COR-L47 (cell line): ENCODE measurements around the gene SETBP1.
"Not testable (repeated sequence)": the region's sequence is repeated elsewhere in the genome, so short reads cannot be mapped to it uniquely, and the experiment has no call there.

Experiments used
- DNase-seq: peaks from one replicate; lab custom pipeline; 2025; lab: John Stamatoyannopoulos, UW

SETBP1 gene

DNA sequence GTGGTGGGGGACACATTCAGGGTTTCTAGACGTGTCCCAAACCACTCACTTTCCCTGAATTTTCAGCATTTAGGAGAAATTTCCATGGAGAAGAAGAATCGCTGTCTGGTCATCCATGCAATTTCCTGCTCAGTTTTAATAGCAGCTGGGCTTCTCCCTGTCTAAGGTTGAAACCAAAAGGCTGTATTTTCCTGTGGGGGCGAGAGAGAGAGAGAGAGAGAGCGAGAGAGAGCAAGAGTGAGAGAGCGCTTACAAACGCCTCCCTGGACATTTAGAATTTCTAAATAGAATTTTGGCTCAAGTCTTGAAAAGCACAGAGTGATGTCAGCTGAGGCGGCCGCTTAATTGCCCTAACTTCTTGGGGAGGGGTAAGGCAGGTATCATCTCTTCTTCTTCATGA is 110.8 kb downstream of the SETBP1 start:
- no peak for DNase-seq

DNA sequence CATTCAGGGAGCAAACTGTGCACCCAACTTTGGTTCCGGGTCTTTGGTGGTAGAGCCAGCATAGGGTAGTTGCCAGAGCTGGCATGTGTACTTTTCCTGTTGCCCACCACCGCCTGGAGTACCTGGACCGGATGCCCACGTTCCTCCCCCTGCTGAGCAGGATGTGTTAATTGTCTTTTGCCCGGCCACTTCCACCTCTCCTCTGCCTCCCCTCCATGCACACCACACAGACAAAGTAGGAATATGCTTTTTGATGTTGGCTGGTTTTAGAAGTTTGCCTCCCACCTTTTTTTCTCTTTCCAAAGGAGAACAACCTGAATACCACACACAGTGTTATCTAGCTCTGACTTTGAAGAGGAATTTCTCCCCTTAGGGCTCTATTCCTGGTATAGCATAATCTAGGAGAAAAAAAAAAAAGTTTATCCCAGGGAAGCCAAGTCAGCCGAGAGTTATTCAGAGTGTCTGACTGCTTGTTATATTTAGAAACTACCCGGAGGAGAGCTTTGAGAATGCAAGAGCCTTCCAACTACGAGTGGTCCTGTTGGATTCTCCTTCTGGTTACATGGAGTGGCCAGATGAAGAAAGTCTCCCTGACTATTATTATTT is 111.9 kb downstream of the SETBP1 start:
- DNase-seq: no peak

DNA sequence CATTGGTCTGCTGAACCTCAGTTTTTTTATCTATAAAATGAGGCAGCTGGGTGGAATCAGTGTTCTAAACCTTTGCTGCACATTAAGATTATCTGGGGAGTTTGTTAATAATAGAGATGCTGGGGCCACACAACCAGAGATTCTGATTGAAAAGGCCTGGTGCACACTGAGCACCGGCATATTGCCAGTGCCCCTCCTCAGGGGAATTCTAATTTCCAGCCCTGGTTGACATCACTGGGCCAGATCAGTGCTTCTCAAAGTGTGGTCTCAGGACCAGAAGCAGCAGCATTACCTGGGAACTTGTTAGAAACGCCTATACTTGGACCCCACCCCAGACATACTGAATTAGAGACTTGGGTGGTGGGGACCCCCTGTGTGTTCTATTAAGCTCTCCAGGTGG is 112.5 kb downstream of the SETBP1 start:
- no peak for DNase-seq

DNA sequence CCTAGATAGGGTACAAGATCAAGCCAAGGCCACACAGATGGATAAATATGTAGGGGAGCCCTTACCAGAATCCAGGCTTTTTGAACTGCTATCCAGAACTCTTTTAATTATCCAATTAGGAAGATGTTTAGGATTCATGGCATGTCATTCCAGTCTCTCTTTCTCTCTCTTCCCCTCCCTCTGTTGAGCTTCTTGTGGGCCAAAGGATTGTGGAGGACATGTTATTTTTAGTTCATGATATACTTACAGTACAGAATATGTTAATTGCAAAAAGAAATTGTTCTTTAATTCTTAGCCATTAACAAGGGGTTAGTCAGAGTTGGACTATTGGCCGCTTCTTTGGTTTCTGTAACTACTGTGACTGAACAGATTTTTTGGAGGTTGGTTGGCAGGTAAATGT is 113.0 kb downstream of the SETBP1 start:
- DNase-seq: no peak

DNA sequence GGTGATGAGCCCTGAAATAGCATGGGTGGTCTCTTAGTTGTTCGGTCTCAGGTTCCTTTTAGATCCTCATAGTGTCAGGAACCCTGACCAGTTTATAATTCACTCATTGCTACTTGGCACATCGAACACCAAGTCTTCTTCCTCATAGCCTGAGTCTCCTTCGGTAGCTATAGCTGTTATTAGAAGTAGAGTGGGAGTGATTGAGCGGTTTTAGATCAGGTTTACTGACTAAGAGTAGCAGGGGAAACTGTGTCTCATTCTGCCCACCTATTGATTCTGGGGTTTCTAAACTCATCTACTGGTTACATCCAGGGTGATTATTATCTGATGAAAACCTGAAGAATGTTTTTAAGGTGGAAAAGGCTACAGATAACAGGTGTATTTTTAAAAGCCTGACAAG is 114.6 kb downstream of the SETBP1 start:
- no peak for DNase-seq

DNA sequence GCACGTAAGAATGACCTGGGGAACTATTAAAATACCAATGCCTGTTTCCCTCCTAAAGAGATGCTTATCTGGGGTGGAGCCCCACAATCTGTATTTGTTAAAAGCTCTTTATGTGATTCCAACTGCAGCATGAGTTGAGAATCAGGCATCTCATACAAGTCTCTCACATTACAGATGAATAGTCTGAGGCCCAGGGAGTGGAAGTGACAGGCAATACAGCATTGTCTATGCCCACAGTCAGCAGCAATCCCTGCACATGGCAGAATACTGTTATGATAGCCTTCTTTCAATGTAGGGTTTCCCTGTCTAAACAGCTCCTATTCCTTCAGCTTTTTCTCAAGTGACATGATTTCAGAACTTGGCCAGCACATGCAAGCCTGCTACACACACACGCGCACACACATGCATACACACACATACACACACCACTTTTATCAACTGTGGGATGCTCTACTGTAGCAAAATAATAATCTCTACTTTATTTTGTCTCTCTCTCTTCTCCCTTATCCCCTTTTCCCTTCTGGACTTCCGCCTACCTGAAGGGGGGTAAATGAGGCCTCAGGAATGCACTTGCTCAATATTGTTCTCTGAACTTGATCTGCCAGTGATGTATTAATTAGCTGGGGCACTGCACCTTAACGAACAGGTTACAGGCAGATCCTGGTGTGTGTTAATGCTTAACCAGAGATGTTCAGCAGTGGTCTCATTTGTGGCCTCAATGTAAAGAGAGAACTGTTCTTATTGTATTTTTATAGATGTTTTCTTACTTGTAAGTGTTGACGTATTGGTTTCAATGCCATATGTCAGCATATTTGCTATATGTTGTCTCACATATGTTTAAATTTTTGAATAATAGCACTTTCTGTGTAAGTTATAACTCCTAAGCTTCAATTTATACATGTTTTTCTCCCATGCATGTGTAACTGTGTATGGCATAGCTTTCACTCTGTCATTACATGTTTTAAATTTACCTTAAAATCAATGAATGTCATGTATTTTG is 116.0 kb downstream of the SETBP1 start:
- no peak for DNase-seq

DNA sequence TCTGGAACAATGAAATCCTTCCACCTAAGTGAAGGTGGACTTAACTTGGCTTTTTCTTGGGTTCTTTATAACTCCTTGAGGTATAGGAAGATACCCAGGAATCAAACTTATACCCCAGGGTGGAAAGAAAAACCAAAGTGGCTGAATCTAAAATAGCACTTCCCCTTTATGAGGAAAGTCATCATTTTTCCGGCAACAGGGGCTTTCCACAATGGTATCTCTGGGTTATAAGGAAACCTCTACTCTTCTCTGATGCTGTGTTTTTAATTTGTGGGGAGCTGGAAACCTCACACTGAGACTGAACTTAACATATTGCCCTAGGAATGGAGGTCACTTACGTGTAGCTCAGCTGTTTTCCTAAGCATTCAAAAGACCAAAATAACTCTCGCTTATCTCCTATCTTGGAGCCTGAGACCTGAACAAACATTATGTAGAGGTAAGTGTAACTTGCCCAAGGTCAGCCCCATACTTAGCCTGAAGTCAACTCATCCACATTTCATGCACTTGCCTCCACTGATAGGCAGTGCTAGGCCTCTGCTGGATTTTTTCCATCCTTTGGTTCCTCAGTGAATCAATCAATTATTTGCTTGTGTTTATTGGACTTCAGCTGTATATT is 117.9 kb downstream of the SETBP1 start:
- DNase-seq: no peak

DNA sequence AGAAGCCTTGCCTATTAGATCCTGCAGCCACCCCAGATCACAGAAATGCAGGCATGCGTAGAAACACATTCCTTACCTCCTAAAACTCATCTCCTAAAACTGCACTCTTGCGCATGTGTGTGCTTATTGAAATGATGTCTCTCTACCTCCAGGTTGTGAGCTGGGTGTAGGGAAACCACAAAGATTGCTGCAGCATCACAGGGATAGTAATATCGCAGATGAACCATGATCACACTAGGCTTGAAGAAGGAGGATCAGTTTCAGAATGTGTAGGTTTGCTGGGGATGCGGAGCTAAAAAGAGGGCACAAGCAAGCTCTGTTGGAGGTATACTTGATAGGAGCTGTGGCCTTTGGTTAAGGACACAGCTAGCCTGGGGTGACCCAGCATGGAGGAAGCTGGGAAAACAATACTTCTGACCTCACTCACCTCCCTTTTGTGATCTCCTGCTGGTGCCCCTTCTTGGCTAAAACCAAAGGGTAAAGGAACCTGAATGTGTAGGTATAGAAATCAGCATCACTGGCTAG is 118.8 kb downstream of the SETBP1 start:
- no peak for DNase-seq

DNA sequence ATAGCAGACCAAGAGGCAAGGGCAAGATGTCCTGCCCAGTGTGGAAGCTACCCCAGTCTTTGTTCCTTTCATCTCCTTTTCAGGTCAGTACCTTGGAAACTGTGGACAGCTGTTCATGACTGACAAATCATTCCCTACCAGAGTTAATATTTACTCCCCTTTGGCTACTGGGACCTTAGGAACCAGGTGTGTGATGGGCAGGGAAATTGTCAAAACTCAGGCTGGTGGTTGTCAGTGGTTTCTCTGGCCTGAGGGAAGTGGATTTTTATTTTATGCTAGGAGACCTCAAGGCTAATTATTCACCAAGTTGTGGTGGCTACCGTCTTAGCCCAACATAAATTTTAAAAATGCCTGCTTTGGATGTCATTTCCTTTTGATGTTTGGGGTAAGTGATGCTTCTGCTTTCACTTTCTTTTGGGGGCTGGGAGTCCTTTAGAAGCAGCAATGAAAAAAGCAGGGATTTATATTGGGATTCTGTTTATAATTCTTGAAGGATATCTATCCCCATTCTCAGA is 119.3 kb downstream of the SETBP1 start:
- no peak for DNase-seq

DNA sequence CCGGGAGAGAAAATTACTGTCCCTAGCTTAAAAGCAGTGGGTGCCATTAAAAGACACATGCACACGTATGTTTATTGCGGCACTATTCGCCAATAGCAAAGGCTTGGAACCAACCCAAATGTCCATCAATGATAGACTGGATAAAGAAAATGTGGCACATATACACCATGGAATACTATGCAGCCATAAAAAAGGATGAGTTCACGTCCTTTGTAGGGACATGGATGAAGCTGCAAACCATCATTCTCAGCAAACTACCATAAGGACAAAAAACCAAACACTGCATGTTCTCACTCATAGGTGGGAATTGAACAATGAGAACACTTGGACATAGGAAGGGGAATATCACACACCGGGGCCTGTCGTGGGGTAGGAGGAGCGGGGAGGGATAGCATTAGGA is 120.1 kb downstream of the SETBP1 start:
- DNase-seq: not testable (repeated sequence)

DNA sequence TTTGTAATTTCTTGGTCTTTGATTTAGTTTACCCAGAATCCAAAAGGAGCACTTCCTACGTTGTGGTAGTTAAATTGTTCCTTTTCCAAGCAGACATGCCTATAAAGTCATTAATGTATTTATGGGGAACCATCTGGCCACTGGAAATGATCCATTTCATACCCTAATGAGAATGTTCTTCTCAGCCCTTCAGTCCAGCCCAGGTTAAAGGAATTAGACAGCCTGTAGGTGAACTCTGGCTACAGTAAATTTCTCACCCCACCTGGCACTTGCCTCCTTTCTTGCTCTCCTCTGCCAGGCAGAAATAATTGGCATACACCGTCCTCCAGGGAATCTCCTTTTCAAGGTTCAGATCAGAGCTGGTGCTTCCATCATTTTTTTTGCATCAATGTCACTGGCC is 121.1 kb downstream of the SETBP1 start:
- no peak for DNase-seq

DNA sequence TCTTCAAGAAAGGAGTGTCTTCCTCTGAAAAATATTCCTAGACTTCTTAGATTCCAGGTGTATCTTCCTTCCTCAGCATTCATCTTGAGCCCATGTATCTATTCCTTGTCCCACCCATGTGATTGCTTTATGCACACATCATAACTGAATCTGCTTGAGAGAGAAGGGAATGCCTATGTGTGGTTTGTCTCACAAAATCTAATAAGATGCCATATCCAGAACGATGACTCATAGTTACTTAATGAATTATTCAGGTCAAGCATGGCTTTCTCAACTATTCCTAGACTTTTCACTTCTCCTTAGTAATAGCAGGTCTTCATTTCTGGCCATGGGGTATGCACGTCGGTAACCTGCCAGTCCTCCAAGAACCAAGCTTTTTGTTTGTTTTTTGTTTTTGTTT is 121.8 kb downstream of the SETBP1 start:
- DNase-seq: no peak

DNA sequence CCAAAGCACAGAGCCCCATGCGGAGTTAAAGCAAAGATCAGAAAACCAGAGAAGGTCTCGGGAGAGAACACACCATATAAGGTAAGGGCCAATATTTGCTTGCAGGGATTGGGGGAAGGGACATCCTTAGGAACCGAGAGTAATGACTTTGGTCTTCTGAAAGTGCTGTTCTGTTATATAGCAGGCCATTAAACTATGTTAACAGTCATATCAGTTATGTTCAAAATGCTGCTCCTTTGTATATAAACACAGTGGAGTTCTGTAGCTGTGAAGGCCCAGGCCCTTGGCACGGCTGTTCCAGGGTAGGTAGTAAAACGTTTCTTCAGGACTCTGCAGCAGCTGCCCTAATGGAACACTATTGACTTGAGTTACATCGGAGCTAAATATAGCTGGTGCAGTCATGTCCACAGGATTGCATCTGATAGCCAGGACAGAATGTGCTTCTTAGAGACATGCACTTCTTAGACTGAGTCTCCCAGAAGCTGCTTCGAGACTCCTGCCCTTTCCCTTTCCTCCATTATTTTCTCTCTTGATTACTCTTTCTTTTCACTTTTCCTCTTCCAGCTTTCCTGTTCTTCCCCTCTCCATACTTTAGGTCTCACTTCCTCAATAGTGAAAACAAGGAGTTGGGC is 122.4 kb downstream of the SETBP1 start:
- DNase-seq: no peak

DNA sequence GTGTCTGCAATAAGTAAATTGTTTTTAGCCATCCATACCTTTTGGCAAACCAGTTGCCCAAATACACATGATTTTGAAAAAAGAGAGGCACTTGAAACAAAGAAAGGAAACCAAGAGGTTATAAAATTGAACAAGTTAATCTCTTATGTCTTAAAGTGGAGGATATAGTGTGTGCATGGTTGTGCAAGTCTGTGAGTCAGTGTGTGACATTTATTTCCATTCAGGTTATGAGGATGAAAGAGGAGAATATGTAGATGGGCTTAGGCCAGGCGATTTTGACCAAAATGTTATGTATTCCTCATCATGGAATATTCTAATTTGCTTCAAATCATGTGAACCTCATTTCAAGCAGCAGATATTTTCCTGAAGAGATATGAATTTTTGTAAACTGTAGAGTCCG is 123.3 kb downstream of the SETBP1 start:
- DNase-seq: no peak

DNA sequence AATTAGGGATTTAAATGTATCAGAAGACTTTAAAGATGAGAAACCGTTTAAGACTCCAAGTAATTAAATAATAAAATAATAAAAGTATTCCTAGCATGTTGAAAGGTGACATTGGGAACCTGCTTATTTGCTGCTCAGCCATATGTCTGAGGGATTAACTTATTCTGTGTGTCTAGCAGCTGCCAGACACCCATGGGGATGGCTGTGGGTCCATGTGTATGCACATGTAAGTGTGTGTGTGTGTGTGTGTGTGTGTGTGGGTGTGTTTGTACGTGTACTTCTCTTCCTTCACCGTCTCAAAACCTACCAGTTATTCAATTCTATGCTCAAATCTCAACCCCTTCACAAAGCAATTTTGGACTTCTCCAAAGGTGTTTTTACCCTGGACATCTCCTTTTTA is 124.5 kb downstream of the SETBP1 start:
- no peak for DNase-seq

DNA sequence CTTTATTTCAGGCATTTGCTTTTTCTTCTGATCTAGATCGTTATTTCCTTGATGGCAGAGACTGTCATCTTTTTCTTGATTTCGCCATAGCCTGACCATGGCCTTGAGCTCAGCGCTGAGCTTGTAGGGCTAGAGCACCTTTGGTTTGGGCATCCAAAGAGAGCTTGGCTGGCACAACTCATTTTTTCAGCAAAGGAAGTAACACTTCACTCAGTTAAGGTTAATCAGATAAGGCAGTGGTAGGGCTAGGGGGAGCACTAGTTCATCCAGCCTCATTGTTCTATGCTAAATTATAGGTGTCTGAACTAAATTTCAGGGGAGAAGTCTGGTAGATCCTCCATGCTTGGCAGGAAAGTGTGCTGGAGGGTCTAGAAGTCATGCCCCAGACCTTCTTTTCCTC is 125.0 kb downstream of the SETBP1 start:
- DNase-seq: no peak

DNA sequence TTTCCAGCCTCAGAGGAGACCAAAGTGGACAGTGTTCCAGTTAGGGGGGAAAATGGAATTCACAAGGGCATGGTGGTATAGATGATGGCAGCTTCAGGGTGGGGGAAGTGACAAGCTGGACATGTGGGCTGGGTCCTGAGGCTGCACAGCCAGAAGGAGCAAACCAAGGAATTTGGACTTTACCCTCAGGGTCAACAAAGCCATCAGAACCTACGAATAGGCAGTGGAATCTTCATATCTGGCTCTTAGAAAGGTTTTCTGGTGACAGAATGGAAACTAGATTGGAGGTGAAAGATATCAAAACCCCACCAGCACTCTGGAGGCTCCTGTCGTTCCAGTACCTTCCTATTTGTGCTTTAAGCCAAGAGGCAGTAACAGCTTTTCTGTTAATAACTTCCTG is 127.1 kb downstream of the SETBP1 start:
- DNase-seq: no peak

DNA sequence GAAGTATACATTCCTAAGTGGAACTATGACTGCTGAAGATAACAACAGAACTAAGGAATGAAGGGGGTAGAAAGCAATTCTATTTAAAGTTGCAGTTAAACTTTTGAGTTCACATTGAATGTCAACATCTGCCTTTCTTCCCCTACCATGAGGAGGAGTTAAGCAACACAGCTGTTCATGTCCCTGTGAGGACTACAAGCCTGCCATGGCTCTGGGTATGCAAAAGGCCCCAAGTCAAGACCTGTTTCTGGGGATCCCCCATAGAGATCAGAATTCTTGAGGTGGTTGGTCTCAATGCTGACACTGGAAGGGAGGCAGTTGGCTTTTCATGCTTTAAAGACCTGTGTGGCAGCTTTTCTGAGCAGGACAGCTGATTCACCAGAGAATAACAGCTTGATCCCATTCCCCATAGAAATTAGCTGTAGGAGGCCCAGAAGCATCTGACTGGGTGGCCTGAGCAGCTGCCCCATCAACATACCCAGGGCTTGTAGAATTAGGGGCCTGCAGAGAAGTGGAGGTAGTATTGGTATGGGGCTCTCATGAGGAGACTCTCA is 131.0 kb downstream of the SETBP1 start:
- no peak for DNase-seq

DNA sequence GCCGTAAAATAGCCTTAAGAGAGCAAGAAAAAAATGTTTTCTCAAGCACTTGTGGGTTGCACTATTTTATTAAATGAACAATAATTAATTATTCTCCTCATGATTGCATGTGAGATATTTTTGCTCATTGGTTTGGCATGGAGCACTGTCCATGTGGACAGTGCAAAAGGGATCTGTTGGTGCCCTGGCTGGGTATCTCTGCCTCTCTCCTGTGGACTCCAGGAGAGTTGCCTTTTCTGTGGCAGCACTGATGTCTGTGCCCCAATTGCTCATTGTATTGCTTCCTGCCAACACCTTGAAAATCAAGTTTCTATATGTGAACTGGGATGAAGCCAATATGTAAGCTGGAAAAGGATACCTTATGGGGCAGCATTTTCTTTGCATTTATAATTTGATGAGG is 131.7 kb downstream of the SETBP1 start:
- DNase-seq: no peak

DNA sequence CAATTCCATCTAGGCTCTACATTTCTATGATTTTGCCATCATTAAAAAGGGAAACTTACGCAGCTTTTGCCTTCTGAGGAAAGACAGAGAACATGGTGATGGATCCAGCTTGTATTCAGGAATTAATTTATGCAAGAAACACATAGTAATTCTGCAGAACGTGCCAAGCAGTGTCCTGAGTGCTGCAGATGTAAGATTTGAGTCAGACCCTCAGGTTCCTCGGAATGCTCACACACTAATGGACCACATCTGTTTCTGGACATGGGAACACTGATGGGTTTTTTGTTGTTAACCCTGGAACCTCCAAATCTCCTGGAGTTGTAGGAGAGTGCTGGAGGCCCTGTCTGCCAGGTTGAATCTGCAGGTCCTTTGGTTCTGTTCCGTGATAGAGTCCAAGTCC is 132.9 kb downstream of the SETBP1 start:
- no peak for DNase-seq

DNA sequence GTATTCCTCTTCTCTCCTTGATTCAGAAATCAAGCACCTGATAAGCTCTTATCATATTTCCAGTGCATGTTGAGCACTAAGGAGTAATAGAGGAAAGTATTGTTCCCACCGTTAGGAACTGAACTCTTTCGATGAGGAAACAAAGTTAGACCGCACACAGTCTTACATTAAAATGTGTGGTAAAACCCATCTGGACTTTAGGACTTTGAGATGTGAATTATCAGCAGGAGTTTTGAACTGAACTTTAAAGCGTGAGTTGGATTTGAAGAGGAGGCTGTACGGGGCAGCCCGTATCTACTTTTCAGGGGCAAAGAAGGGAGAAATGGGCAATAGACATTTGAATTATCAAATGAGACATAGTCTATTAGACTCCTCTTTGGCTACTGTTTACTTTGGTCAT is 134.4 kb downstream of the SETBP1 start:
- DNase-seq: no peak

DNA sequence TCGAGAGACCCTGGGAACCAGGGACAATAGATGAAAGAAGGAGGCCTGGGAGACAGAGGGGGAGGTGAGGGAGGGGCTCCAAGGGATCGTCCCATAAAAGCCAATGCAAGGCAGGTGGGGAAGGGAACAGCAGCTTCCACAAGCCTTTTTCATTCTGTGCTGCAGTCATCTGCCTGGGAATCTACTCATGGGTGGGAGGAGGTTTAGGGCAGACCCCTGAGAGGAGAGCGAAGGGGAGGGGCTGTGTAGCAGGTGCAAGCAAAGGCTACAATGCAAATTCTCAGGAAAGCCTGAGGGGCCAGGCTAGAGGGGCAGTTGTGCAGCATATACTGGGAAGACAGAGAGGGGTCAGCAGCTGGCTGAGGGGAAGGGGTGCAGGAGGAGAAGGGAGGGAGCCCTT is 135.4 kb downstream of the SETBP1 start:
- no peak for DNase-seq
